Activated CD8-positive, alpha-beta memory T cell treated with anti-CD3 and anti-CD28 coated beads, Interleukin-2, amount 50 U/mL, for 1 hour (primary cell): ENCODE measurements around the gene SLC11A2.
"Not testable (repeated sequence)": the region's sequence is repeated elsewhere in the genome, so short reads cannot be mapped to it uniquely, and the experiment has no call there.

Source experiments
- DNase-seq: peaks from one replicate; pipeline ENCODE4 v3.0.0-alpha.2; 2020; ENCODE audit errors: extremely low read depth

SLC11A2 gene

GRCh38 chr12:50990147-50990727, 35.9 kb downstream of the SLC11A2 start:
- DNase-seq = no peak

GRCh38 chr12:50988871-50989270, 37.3 kb downstream of the SLC11A2 start:
- DNase-seq = no peak

GRCh38 chr12:50988051-50988450, 38.1 kb downstream of the SLC11A2 start:
- no peak for DNase-seq

GRCh38 chr12:50986966-50987737, 39.0 kb downstream of the SLC11A2 start:
- no peak for DNase-seq

GRCh38 chr12:50985322-50985721, 40.9 kb downstream of the SLC11A2 start:
- no peak for DNase-seq

GRCh38 chr12:50984586-50985298, 41.4 kb downstream of the SLC11A2 start:
- DNase-seq = no peak

- DNase-seq = no peak
Measured at GRCh38 chr12:50981319-50982239, 44.6 kb downstream of the SLC11A2 start.

GRCh38 chr12:50980545-50980944, 45.6 kb downstream of the SLC11A2 start:
- DNase-seq = no peak

- no peak for DNase-seq
Measured at GRCh38 chr12:50979369-50980052, 46.7 kb downstream of the SLC11A2 start.

GRCh38 chr12:50971946-50972345, 54.2 kb downstream of the SLC11A2 start:
- DNase-seq = no peak

- no peak for DNase-seq
Measured at GRCh38 chr12:50964432-50964831, 61.8 kb downstream of the SLC11A2 start.

GRCh38 chr12:50961708-50962107, 64.5 kb downstream of the SLC11A2 start:
- DNase-seq = no peak

- no peak for DNase-seq
Measured at GRCh38 chr12:50960130-50960529, 66.1 kb downstream of the SLC11A2 start.

- no peak for DNase-seq
Measured at GRCh38 chr12:50955697-50956096, 70.5 kb downstream of the SLC11A2 start.

GRCh38 chr12:50955288-50955687, 70.9 kb downstream of the SLC11A2 start:
- no peak for DNase-seq

- not testable (repeated sequence) for DNase-seq
Measured at GRCh38 chr12:50954789-50955188, 71.4 kb downstream of the SLC11A2 start.

GRCh38 chr12:50953047-50953446, 73.1 kb downstream of the SLC11A2 start:
- no peak for DNase-seq

- no peak for DNase-seq
Measured at GRCh38 chr12:50952510-50952909, 73.7 kb downstream of the SLC11A2 start, which contains the start of gene HIGD1C. Gene HIGD1C (plus strand): TSS chr12:50952544. CDS start chr12:50953999, 1,455 bp downstream.

GRCh38 chr12:50951112-50951511, 75.1 kb downstream of the SLC11A2 start:
- DNase-seq = no peak

GRCh38 chr12:50949801-50950302, 76.3 kb downstream of the SLC11A2 start:
- DNase-seq = no peak

GRCh38 chr12:50948798-50949197, 77.4 kb downstream of the SLC11A2 start:
- DNase-seq = no peak
